Pancreas (tissue), 10 donors: ENCODE data around the gene EIF2AK3. TPM values are rescaled to one million over a fixed set of nuclear protein-coding genes. Genes with fewer than 3 reads are reported as not detected.
A peak's percentile ranks its signal among the peaks of the same experiment; 100 is the strongest.

ENCODE experiments used
- ATAC-seq, 4 donors: fragments of 200-7000 bp; cut with Tn5 transposase; one replicate each; pipeline versions ENCODE4 v1.8.0 to v1.9.1; 2020; ENCODE audit warnings: mild to moderate bottlenecking in 4 of 4, moderate library complexity in 4 of 4
- DNase-seq, 6 donors: peaks; one replicate each; pipeline ENCODE4 v3.0.0-alpha.2; 2020
- FAIRE-seq: peaks from 2 replicates; lab custom pipeline; 2012; peaks lifted over from hg19 to GRCh38; lab: Jason Lieb, UNC
- H3K27ac ChIP-seq, 4 donors: fragments of 200-600 bp; sonication (generic); 1 replicate in 3 of 4; 2 replicates in 1 of 4; pipeline versions ENCODE4 v1.5.0 to v1.8.0; 2020
- H3K27me3 ChIP-seq, 4 donors: fragments of 200-600 bp; one replicate each; pipeline ENCODE4 v1.8.0; 2021
- H3K36me3 ChIP-seq, 3 donors: fragments of 200-600 bp; sonication (generic) in 1 of 3; one replicate each; pipeline versions ENCODE4 v1.5.0 to v1.8.0; 2020 to 2021
- H3K4me1 ChIP-seq, 3 donors: fragments of 200-600 bp; one replicate each; pipeline ENCODE4 v1.8.0; 2021
- H3K4me3 ChIP-seq, 4 donors: fragments of 200-600 bp; sonication (generic) in 2 of 4; one replicate each; pipeline versions ENCODE4 v1.5.0 to v1.8.0; 2020 to 2021
- H3K9me3 ChIP-seq, 4 donors: fragments of 200-600 bp; one replicate each; pipeline ENCODE4 v1.8.0; 2021
- WGBS, 2 donors: extraction: QIAGEN DNeasy Blood & Tissue Kit; methylation state at CpG; one replicate each; pipeline ENCODE4 v1.1.7; 2013; 5-methylcytosine and 5-hydroxymethylcytosine counted together
- intact Hi-C, 3 donors: fragments of 100-400 bp; cut with DNase I; formaldehyde crosslinking; loops; one replicate each; pipeline versions ENCODE4 v1.11.1 to v1.14.2; 2022
- polyA plus RNA-seq, 2 donors: library from polyadenylated mRNA; stranded (reverse); fragments of 200-250 nt; gene quantifications; one replicate each; pipeline ENCODE4 v1.2.3, GENCODE V29; 2013
- total RNA-seq, 6 donors: library from RNA; stranded (reverse); fragmentation: NEBNext Ultra II Directional in 4 of 6; extraction: Animal tissue kit (Norgen Biotek cat#: 25700) in 4 of 6; gene quantifications; one replicate each; pipeline versions ENCODE4 v1.2.1 to v1.2.4, GENCODE V29; 2021 to 2023
- TF ChIP-seq, protein P1 (sequence below), 4 donors: fragments of 200-600 bp; sonication (generic) in 3 of 4; IDR thresholded peaks; one replicate each; pipeline versions ENCODE4 v1.5.0 to v1.8.0; 2021; ENCODE audit warnings: antibody characterized with exemption in 4 of 4
- donor health status: healthy with polysubstance abuse.
- donor health status: DM: no; HTN: no; CAD: no; lungs with moderate emphysema.
- donor health status: DM: no; HTN: no; CAD: no.
- donor health status: control.
- donor health status: control.
- donor health status: Bipolar disorder and iron deficiency.
- donor health status: DM: yes; HTN: yes; CAD: no.
- donor health status: DM: no; HTN: no; CAD: no.
- donor health status: DM: no; HTN: no; CAD: no.
- donor health status: DM: yes; HTN: yes; CAD: no.

EIF2AK3 gene
- total and polyA plus RNA-seq, 8 donors = 6.2 to 58.4 (median 25.5) TPM

DNA sequence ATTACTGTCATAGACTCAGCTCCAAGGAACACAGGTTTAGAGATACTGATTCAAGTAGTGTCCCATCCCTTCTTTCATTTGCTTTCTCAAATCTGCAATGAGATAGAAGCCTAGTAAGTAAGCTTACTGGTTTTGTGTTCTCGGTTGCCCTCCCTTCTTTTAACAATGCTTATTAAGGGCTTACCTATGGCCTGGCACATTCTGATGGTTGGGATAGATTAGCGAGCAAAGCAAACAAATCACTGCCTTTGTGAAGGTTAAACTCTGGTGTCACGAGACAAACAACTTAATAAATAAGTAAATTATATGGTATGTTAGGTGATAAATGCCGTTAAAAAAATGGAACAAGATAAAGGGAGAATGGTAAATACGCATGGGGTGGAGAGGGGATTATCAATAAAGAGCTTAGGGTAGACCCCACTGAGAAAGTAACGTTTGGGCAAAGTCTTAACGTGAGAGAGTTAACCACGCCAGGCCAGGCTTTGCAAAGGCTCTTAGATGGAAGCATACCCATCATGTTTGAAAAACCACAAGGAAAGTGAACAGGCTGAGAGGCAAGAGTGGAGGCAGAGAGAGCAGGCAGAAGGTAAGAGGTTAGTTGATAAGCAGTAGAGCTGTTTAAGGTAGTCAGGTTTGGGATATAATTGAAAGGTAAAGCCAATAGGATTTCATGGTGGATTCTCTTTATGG is 31.0 kb downstream of the EIF2AK3 start:
- peaks cover 0 to 25% (median 5%) of the 10 kb centered on the region in 3 donors for H3K36me3 ChIP-seq
- 43 to 45% methylated on average over 8 of the region's 8 CpGs for WGBS, 2 donors
- H3K27ac ChIP-seq = no peak overlapping the region
- TF ChIP-seq, protein P1, sequence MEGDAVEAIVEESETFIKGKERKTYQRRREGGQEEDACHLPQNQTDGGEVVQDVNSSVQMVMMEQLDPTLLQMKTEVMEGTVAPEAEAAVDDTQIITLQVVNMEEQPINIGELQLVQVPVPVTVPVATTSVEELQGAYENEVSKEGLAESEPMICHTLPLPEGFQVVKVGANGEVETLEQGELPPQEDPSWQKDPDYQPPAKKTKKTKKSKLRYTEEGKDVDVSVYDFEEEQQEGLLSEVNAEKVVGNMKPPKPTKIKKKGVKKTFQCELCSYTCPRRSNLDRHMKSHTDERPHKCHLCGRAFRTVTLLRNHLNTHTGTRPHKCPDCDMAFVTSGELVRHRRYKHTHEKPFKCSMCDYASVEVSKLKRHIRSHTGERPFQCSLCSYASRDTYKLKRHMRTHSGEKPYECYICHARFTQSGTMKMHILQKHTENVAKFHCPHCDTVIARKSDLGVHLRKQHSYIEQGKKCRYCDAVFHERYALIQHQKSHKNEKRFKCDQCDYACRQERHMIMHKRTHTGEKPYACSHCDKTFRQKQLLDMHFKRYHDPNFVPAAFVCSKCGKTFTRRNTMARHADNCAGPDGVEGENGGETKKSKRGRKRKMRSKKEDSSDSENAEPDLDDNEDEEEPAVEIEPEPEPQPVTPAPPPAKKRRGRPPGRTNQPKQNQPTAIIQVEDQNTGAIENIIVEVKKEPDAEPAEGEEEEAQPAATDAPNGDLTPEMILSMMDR (IDR thresholded peaks at IDR 0.05) = no peak
- FAIRE-seq (no peak), ATAC-seq (no peak), DNase-seq (no peak)
- intact Hi-C loops = no loop called here
- peaks cover 19 to 43% (median 24%) of the 10 kb centered on the region in 3 donors for H3K4me1 ChIP-seq
- no peak overlapping the region for H3K4me3 ChIP-seq
- H3K27me3 ChIP-seq = no peaks in the 10 kb centered on the region
- no peaks in the 10 kb centered on the region for H3K9me3 ChIP-seq

DNA sequence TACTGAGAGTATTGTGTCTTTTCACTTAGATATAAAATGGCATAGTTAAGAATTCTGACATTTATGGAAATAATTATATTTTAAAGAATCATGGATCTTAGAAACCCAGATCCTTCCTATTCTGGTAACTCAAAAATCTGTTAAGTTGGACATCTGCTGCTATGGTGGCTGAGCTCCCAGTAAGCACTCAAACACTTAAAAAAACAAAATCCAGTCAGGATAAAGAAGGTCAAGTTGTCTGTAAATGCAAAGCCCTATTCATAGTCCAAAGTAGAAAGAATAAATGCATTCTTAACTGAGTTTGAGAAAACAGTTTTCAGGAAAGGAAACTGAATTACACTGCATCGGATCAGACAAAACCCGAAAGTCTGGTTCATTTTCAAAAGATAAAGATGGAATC is 35.6 kb downstream of the EIF2AK3 start:
- no peak for FAIRE-seq
- TF ChIP-seq, protein P1 (IDR thresholded peaks at IDR 0.05) = no peak
- 57 to 61% methylated on average over 2 of the region's 2 CpGs for WGBS, 2 donors
- peaks cover 4 to 11% (median 8%) of the 10 kb centered on the region in 3 donors for H3K4me1 ChIP-seq
- intact Hi-C loops = loop anchor here in 2 of 3 donors (5.0 kb wide), 2 partner anchors 76 to 86 kb away; no protein-coding TSS in a partner anchor
- peak overlapping the region in 1 of 4 donors; percentile 22 for H3K27ac ChIP-seq
- no peak overlapping the region for H3K4me3 ChIP-seq
- peaks cover 0 to 59% (median 18%) of the 10 kb centered on the region in 3 donors for H3K36me3 ChIP-seq
- no peak for DNase-seq
- H3K9me3 ChIP-seq = no peaks in the 10 kb centered on the region
- ATAC-seq = no peak
- H3K27me3 ChIP-seq = no peaks in the 10 kb centered on the region

DNA sequence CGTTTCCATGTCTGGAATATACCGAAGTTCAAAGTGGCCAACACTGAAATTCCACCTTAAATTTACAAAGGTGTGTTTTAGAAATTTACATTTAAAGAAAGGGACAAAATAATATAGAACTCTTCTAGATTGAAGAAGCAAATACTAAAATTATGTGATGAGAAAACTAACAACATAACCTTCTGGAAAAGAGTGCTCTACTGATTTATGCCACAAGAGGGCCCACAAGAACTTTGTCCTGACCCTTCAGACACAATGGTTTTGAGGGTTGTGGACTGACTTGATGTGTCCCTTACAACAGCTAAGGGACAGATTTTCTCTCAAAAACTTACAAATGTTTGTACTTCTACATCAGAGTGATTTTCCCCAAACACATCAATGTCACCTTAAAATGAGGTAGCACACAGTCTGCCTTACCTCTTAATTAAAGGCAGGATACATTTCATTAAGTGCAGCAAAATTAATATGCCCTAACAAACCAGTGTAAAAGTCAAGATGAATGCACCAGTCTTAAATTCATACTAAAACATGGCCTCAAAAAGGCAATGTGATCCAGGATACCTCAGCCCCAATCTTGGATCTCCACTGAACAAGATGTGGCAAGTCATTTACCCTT is 36.2 kb downstream of the EIF2AK3 start:
- TF ChIP-seq, protein P1 (IDR thresholded peaks at IDR 0.05) = peak; percentile 53 to 67 (median 62)
- 81 to 90% methylated on average over 2 of the region's 2 CpGs for WGBS, 2 donors
- intact Hi-C loops = loop anchor here in 2 of 3 donors (5.0 kb wide), 2 partner anchors 76 to 86 kb away; no protein-coding TSS in a partner anchor
- H3K4me1 ChIP-seq = peaks cover 2 to 5% (median 4%) of the 10 kb centered on the region in 3 donors
- peak overlapping the region in 1 of 4 donors; percentile 22 for H3K27ac ChIP-seq
- FAIRE-seq (peak; percentile 76), DNase-seq (peak in 2 of 6 donors; percentile 38 to 48), ATAC-seq (peak; percentile 62 to 97 (median 94))
- no peaks in the 10 kb centered on the region for H3K9me3 ChIP-seq
- H3K4me3 ChIP-seq = no peak overlapping the region
- H3K36me3 ChIP-seq = peaks cover 0 to 61% (median 18%) of the 10 kb centered on the region in 3 donors
- H3K27me3 ChIP-seq = no peaks in the 10 kb centered on the region

DNA sequence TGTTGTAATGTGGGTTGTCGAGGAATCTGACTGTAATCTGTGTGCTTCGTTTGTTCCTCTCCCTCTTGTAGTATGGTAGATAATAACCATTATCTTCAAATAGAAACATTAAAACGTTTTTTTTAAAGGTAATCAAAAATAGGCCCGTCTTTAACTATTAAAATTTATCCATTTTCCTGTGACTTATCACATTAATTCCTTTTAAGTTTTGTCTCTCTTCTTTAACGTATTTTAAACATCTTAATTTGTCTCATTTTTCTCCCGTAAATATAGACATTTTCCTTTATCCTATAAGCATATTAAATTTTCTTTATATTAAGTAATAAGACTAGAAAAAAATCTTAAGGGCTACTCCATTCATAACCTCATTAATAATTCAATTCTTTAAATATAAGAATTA is 41.3 kb downstream of the EIF2AK3 start:
- no peaks in the 10 kb centered on the region for H3K4me1 ChIP-seq
- H3K27me3 ChIP-seq = no peaks in the 10 kb centered on the region
- ATAC-seq (no peak), FAIRE-seq (no peak), DNase-seq (no peak)
- H3K36me3 ChIP-seq = peaks cover 5 to 83% (median 27%) of the 10 kb centered on the region in 3 donors
- intact Hi-C loops = no loop called here
- H3K9me3 ChIP-seq = no peaks in the 10 kb centered on the region
- 75 to 81% methylated on average over 6 of the region's 6 CpGs for WGBS, 2 donors
- H3K27ac ChIP-seq = no peak overlapping the region
- H3K4me3 ChIP-seq = no peak overlapping the region
- TF ChIP-seq, protein P1 (IDR thresholded peaks at IDR 0.05) = no peak
